DND-41 (cell line): ENCODE measurements around the gene BAG2.

Source experiments
- ATAC-seq: fragments of 200-7000 bp; cut with Tn5 transposase; 3 replicates; pipeline ENCODE4 v1.9.1; 2021; ENCODE audit warnings: low read depth; ENCODE audit not compliant: insufficient read depth
- DNase-seq: peaks from one replicate; pipeline ENCODE4 v3.0.0-alpha.2; 2020
- H2AFZ ChIP-seq: 2 replicates; pipeline ENCODE4 v1.6.0; 2012; ENCODE audit warnings: low read depth, low read length
- H3K27ac ChIP-seq: 2 replicates; pipeline ENCODE4 v1.5.1; 2012; ENCODE audit warnings: low read length, inconsistent platforms
- H3K27me3 ChIP-seq: fragments of 200-600 bp; sonication (generic); 2 replicates; pipeline ENCODE4 v1.6.0; 2012; ENCODE audit warnings: low read length, mild to moderate bottlenecking, inconsistent platforms; ENCODE audit not compliant: insufficient read depth, poor library complexity
- H3K36me3 ChIP-seq: 2 replicates; pipeline ENCODE4 v1.5.1; 2012; ENCODE audit warnings: low read length, inconsistent platforms; ENCODE audit not compliant: insufficient read depth
- H3K4me1 ChIP-seq: 2 replicates; pipeline ENCODE4 v1.5.1; 2012; ENCODE audit warnings: mild to moderate bottlenecking, low read length; ENCODE audit not compliant: insufficient read depth
- H3K4me2 ChIP-seq: 2 replicates; pipeline ENCODE4 v1.6.0; 2012; ENCODE audit warnings: mild to moderate bottlenecking, moderate library complexity, low read length, inconsistent platforms; ENCODE audit not compliant: insufficient read depth
- H3K4me3 ChIP-seq, 2 experiments: fragments of 200-600 bp in 1 of 2; shearing (Covaris generic) in 1 of 2; 2 replicates each; pipeline ENCODE4 v1.5.1; 2012 to 2016; ENCODE audit warnings: inconsistent platforms in 2 of 2, low read length in 2 of 2, mild to moderate bottlenecking in 2 of 2, low read depth in 1 of 2, moderate library complexity in 1 of 2
- H3K79me2 ChIP-seq: 2 replicates; pipeline ENCODE4 v1.6.0; 2012; ENCODE audit warnings: low read length, inconsistent platforms; ENCODE audit not compliant: insufficient read depth
- H3K9ac ChIP-seq: 2 replicates; pipeline ENCODE4 v1.6.0; 2012; ENCODE audit warnings: low read depth, mild to moderate bottlenecking, inconsistent platforms, low read length, moderate library complexity
- H3K9me3 ChIP-seq: 2 replicates; pipeline ENCODE4 v1.5.1; 2012; ENCODE audit warnings: low read length, moderate library complexity, mild to moderate bottlenecking, inconsistent platforms; ENCODE audit not compliant: insufficient read depth, severe bottlenecking
- H4K20me1 ChIP-seq: 2 replicates; pipeline ENCODE4 v1.6.0; 2012; ENCODE audit warnings: low read length; ENCODE audit not compliant: insufficient read depth
- EZH2 ChIP-seq: IDR thresholded peaks from 3 replicates; pipeline ENCODE4 v1.6.1; 2012; ENCODE audit warnings: borderline replicate concordance, low read depth, mild to moderate bottlenecking, moderate library complexity, low read length, inconsistent platforms; ENCODE audit not compliant: severe bottlenecking
- TF ChIP-seq, protein P1 (sequence below): IDR thresholded peaks from 2 replicates; pipeline ENCODE4 v1.5.1; 2012; ENCODE audit warnings: borderline replicate concordance, low read length, moderate library complexity, mild to moderate bottlenecking; ENCODE audit not compliant: poor library complexity, severe bottlenecking; ENCODE audit errors: extremely low read depth

BAG2 gene

DNA sequence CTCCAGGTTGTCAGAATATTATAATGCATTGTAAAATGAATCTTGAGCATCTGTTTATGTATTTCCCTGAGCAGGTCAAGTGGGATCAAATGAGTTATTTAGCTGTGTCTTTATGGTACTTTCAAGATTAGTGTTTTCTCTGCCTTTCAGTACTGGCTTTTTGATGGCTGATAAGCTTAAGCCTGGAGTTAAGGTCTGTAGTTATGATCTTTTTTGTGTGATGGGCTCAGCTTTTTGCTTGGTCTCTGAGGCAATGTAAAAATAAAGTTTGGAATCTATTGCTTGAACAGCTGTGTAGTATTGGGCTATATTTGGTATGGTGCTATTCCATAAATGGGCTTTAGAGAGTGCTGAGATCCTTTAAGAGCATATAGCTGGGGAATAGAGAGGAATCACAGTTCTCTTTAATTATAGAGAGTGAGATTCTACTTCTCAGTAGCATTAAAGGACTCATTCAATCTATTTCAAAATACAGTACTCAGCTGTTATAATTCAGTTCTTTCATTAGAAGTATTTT, 41.4 kb upstream of the BAG2 start:
- no peak overlapping the region for H3K4me2 ChIP-seq
- no peaks in the 10 kb centered on the region for H4K20me1 ChIP-seq
- H3K4me1 ChIP-seq, result no peaks in the 10 kb centered on the region
- H3K27ac ChIP-seq, result no peak overlapping the region
- DNase-seq, result no peak
- no peak overlapping the region for H2AFZ ChIP-seq
- H3K4me3 ChIP-seq, result no peak overlapping the region
- no peak for TF ChIP-seq EZH2
- TF ChIP-seq, protein P1, sequence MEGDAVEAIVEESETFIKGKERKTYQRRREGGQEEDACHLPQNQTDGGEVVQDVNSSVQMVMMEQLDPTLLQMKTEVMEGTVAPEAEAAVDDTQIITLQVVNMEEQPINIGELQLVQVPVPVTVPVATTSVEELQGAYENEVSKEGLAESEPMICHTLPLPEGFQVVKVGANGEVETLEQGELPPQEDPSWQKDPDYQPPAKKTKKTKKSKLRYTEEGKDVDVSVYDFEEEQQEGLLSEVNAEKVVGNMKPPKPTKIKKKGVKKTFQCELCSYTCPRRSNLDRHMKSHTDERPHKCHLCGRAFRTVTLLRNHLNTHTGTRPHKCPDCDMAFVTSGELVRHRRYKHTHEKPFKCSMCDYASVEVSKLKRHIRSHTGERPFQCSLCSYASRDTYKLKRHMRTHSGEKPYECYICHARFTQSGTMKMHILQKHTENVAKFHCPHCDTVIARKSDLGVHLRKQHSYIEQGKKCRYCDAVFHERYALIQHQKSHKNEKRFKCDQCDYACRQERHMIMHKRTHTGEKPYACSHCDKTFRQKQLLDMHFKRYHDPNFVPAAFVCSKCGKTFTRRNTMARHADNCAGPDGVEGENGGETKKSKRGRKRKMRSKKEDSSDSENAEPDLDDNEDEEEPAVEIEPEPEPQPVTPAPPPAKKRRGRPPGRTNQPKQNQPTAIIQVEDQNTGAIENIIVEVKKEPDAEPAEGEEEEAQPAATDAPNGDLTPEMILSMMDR, result no peak
- no peaks in the 10 kb centered on the region for H3K27me3 ChIP-seq
- H3K79me2 ChIP-seq, result peaks cover 3% of the 10 kb centered on the region; the same call in 1 of the 2 replicates
- no peak overlapping the region for H3K9ac ChIP-seq
- no peaks in the 10 kb centered on the region for H3K9me3 ChIP-seq
- ATAC-seq, result no peak
- H3K36me3 ChIP-seq, result peaks cover 30% of the 10 kb centered on the region

DNA sequence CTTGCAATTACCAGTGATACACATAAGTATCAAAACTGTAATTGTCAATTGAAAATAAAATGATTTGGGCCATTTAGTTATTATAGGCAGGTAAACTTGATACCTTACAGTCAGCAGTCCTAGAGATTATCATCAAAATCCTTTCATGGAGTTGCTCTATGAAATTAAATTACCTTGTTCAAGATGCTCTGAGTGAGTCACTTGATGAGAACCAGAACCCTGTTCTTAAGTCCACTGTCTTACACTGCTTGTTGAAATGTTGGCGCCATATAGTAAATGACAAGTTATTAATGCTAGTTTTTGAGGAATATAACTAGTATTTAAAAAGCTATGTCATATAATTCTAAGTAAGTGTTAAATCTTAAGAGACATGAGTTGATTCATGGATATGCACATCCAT, 37.2 kb upstream of the BAG2 start:
- TF ChIP-seq, protein P1, result no peak
- TF ChIP-seq EZH2, result no peak
- Histone ChIP-seq H3K36me3 (peaks cover 37% of the 10 kb centered on the region), H3K27me3 (no peaks in the 10 kb centered on the region), H2AFZ (no peak overlapping the region), H3K79me2 (no peaks in the 10 kb centered on the region), H3K4me3 (no peak overlapping the region), H3K27ac (no peak overlapping the region), H3K9me3 (no peaks in the 10 kb centered on the region), H3K4me1 (no peaks in the 10 kb centered on the region), H3K9ac (no peak overlapping the region), H4K20me1 (no peaks in the 10 kb centered on the region), H3K4me2 (no peak overlapping the region)
- ATAC-seq, result no peak
- DNase-seq, result no peak

DNA sequence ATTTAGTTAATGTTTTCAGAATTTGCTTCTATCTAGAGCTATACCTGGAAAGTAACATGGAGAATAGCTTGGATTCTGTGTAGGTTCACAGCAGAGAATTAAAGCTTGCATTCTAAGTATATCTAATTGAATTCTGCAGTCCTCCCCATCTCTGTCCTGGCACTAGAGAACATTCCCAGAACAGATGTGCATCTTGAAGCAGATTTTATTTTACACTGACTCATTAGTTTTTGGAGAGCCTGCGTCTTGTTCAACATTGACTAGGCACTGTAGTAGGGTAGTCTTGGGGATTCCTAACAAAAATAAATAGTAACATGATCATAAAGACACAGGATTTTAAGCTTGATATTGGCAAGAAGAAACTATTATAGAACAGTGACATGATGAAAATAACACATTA, 36.2 kb upstream of the BAG2 start:
- Histone ChIP-seq H4K20me1 (no peaks in the 10 kb centered on the region), H3K4me1 (no peaks in the 10 kb centered on the region), H3K79me2 (no peaks in the 10 kb centered on the region), H3K27me3 (no peaks in the 10 kb centered on the region), H3K9ac (no peak overlapping the region), H3K27ac (no peak overlapping the region), H2AFZ (no peak overlapping the region), H3K9me3 (no peaks in the 10 kb centered on the region), H3K4me3 (no peak overlapping the region), H3K36me3 (peaks cover 37% of the 10 kb centered on the region), H3K4me2 (no peak overlapping the region)
- ATAC-seq (no peak), DNase-seq (no peak)
- TF ChIP-seq, protein P1, result no peak
- TF ChIP-seq EZH2, result no peak

DNA sequence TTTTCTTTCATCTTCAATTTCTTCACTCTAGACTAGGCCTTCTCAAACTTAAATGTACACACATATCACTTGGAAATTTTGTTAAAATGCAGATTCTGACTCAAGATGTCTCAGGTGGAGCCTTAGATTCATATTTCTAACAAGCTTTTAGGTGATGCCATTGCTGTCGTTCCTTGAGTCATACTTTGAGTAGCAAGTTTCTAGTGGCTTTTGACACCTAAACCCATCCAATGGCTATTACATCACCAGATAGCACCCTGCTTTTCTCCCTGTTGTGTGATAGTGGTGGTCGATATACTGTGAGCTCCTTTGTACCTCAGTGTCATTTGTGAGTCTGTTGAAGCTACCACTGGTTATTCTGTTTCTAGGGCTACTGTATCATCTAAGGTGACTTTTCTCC, 34.8 kb upstream of the BAG2 start:
- no peak overlapping the region for H3K27ac ChIP-seq
- no peaks in the 10 kb centered on the region for H3K9me3 ChIP-seq
- TF ChIP-seq, protein P1, result no peak
- H2AFZ ChIP-seq, result no peak overlapping the region
- H3K27me3 ChIP-seq, result no peaks in the 10 kb centered on the region
- DNase-seq, result no peak
- no peaks in the 10 kb centered on the region for H3K79me2 ChIP-seq
- peaks cover 44% of the 10 kb centered on the region for H3K36me3 ChIP-seq
- no peak for ATAC-seq
- no peak overlapping the region for H3K9ac ChIP-seq
- no peaks in the 10 kb centered on the region for H3K4me1 ChIP-seq
- no peaks in the 10 kb centered on the region for H4K20me1 ChIP-seq
- H3K4me3 ChIP-seq, result no peak overlapping the region
- no peak overlapping the region for H3K4me2 ChIP-seq
